HepG2 (cell line): ENCODE measurements around the gene KAT2A. TPM values are rescaled to one million over a fixed set of nuclear protein-coding genes. Genes with fewer than 3 reads are reported as not detected.
A peak's percentile ranks its signal among the peaks of the same experiment; 100 is the strongest.

Source experiments
- ATAC-seq: fragments of 200-7000 bp; cut with Tn5 transposase; 3 replicates; pipeline ENCODE4 v1.9.1; 2020; ENCODE audit warnings: mild to moderate bottlenecking, moderate library complexity
- BruUV-seq: library from RNA; stranded (reverse); fragments of 400-500 nt; replicated peaks from 2 replicates; lab custom pipeline; 2021; lab: Mats Ljungman, UMichigan
- CTCF ChIA-PET: fragments of 300-600 bp; formaldehyde crosslinking; extraction: SDS; loops from one replicate; lab custom pipeline; 2021; ENCODE audit warnings: low total read pairs, inconsistent platforms, low intra/inter-chr PET ratio; lab: Yijun Ruan, JAX
- POLR2A ChIA-PET: fragments of 350-600 bp; sonication (Branson Sonifier 250); formaldehyde crosslinking; loops from one replicate; lab custom pipeline; 2020; ENCODE audit warnings: antibody characterized with exemption, inconsistent platforms; lab: Yijun Ruan, JAX
- DNase-seq: peaks from one replicate; pipeline ENCODE4 v3.0.0-alpha.2; 2015; ENCODE audit warnings: low spot score
- FAIRE-seq: peaks from 3 replicates; lab custom pipeline; 2011; peaks lifted over from hg19 to GRCh38; lab: Jason Lieb, UNC
- H2AFZ ChIP-seq: one replicate; pipeline ENCODE4 v1.6.1; 2011; ENCODE audit warnings: low read length, inconsistent platforms
- H3K27ac ChIP-seq: fragments of 300-600 bp; 3 replicates; pipeline ENCODE4 v1.8.0; 2011; ENCODE audit warnings: mixed run types, mild to moderate bottlenecking, mixed read lengths, low read length, inconsistent platforms; ENCODE audit not compliant: insufficient read depth; ENCODE audit errors: extremely low read length
- H3K27me3 ChIP-seq, 2 experiments: fragments of 200-600 bp in 1 of 2; 2 replicates in 1 of 2; 3 replicates in 1 of 2; pipeline versions ENCODE4 v1.6.0 to v1.8.0; 2011; ENCODE audit warnings: low read length in 2 of 2, mild to moderate bottlenecking in 2 of 2, moderate library complexity in 2 of 2, inconsistent platforms in 1 of 2; ENCODE audit not compliant: insufficient read depth in 2 of 2, control insufficient read depth in 1 of 2
- H3K36me3 ChIP-seq, 2 experiments: fragments of 200-600 bp in 1 of 2; replicated peaks in 1 of 2; 2 replicates in 1 of 2; 3 replicates in 1 of 2; pipeline versions ENCODE4 v1.5.1 to v1.8.0; 2011; ENCODE audit warnings: low read length in 2 of 2, inconsistent platforms in 1 of 2; ENCODE audit not compliant: insufficient read depth in 2 of 2, control insufficient read depth in 1 of 2
- H3K4me1 ChIP-seq: 2 replicates; pipeline ENCODE4 v1.5.1; 2012; ENCODE audit warnings: low read length, inconsistent platforms; ENCODE audit not compliant: insufficient read depth
- H3K4me2 ChIP-seq: 2 replicates; pipeline ENCODE4 v1.6.0; 2011; ENCODE audit warnings: low read depth, low read length, inconsistent platforms
- H3K4me3 ChIP-seq, 3 experiments: fragments of 200-600 bp in 1 of 3; sonication (generic), shearing (Covaris generic) in 1 of 3; replicated peaks in 1 of 3; 2 replicates each; pipeline ENCODE4 v1.5.1; 2011 to 2016; ENCODE audit warnings: low read length in 3 of 3, inconsistent platforms in 2 of 3, low read depth in 2 of 3, mild to moderate bottlenecking in 2 of 3, control low read depth in 1 of 3, mixed read lengths in 1 of 3; ENCODE audit not compliant: insufficient read depth in 1 of 3
- H3K79me2 ChIP-seq: one replicate; pipeline ENCODE4 v1.6.1; 2011; ENCODE audit warnings: low read length, inconsistent platforms; ENCODE audit not compliant: insufficient read depth
- H3K9ac ChIP-seq: 2 replicates; pipeline ENCODE4 v1.6.0; 2011; ENCODE audit warnings: mild to moderate bottlenecking, low read depth, low read length, inconsistent platforms; ENCODE audit not compliant: insufficient read depth
- H3K9me3 ChIP-seq: 2 replicates; pipeline ENCODE4 v1.5.1; 2012; ENCODE audit warnings: mild to moderate bottlenecking, low read length
- H4K20me1 ChIP-seq: 2 replicates; pipeline ENCODE4 v1.6.0; 2011; ENCODE audit warnings: inconsistent platforms, mild to moderate bottlenecking, low read length, moderate library complexity; ENCODE audit not compliant: insufficient read depth
- CAMTA2 ChIP-seq: sonication (generic); formaldehyde crosslinking; IDR thresholded peaks from 2 replicates; pipeline ENCODE4 v1.4.0; 2020; ENCODE audit warnings: mild to moderate bottlenecking, missing genetic modification reagents, borderline replicate concordance
- CTCF ChIP-seq: sonication (generic); formaldehyde crosslinking; IDR thresholded peaks from 2 replicates; pipeline ENCODE4 v1.5.0; 2020; ENCODE audit warnings: mild to moderate bottlenecking, missing genetic modification reagents, moderate library complexity
- FOSL2 ChIP-seq: sonication (generic); formaldehyde crosslinking; IDR thresholded peaks from 2 replicates; pipeline ENCODE4 v1.4.0; 2020; ENCODE audit warnings: missing genetic modification reagents
- PHF21A ChIP-seq: sonication (generic); formaldehyde crosslinking; IDR thresholded peaks from 2 replicates; pipeline ENCODE4 v1.5.0; 2020; ENCODE audit warnings: mild to moderate bottlenecking, missing genetic modification reagents
- ZNF605 ChIP-seq: sonication (generic); formaldehyde crosslinking; IDR thresholded peaks from 2 replicates; pipeline ENCODE4 v1.8.0; 2022; ENCODE audit warnings: mild to moderate bottlenecking, missing genetic modification reagents
- ZNF639 ChIP-seq: conservative IDR thresholded peaks from 2 replicates; pipeline ENCODE4 v1.6.1; 2018; ENCODE audit warnings: missing genetic modification reagents
- WGBS: methylation state at CpG from one replicate; pipeline ENCODE4 v1.1.6; 2017; ENCODE audit warnings: low lambda C conversion rate; 5-methylcytosine and 5-hydroxymethylcytosine counted together
- in situ Hi-C: cut with HindIII; loops from 2 replicates; pipeline ENCODE4 v1.10.0; 2017; ENCODE audit warnings: low pct_unique_long_range_greater_than_20kb; ENCODE audit not compliant: extremely low pct_ligation_motif_present
- intact Hi-C: fragments of 100-400 bp; cut with micrococcal nuclease; formaldehyde crosslinking; loops from one replicate; pipeline ENCODE4 v1.10.0; 2022; ENCODE audit not compliant: unreplicated experiment
- polyA plus RNA-seq, 8 experiments: library from polyadenylated mRNA; depleted of rRNA in 3 of 8; stranded (reverse) in 7 of 8; unstranded in 1 of 8; fragments of >200 nt; fragmentation: Illumina TruSeq in 4 of 8; extraction: Trizol in 4 of 8; gene quantifications; 2 replicates each; pipeline versions ENCODE4 v1.2.1 to v1.2.3, GENCODE V29; 2011 to 2016; ENCODE audit warnings: low read depth in 4 of 8, missing spikeins in 1 of 8, mixed read lengths in 1 of 8; ENCODE audit not compliant: insufficient read depth in 1 of 8
- total RNA-seq, 5 experiments: library from RNA; depleted of rRNA; stranded (reverse); fragments of >200 nt; fragmentation: Illumina TruSeq; extraction: Trizol; gene quantifications; 2 replicates each; pipeline ENCODE4 v1.2.3, GENCODE V29; 2016; ENCODE audit warnings: low read depth in 1 of 5
- TF ChIP-seq, protein P1 (sequence below): sonication (generic); formaldehyde crosslinking; IDR thresholded peaks from 2 replicates; pipeline ENCODE4 v1.8.1; 2023; ENCODE audit warnings: mild to moderate bottlenecking, missing genetic modification reagents

Gene KAT2A
- total and polyA plus RNA-seq, 2 of the 13 experiments (the other 11 are each of a cell fraction or from before 2014, with no cell fraction given): 29.1 to 90.4 TPM

- Histone ChIP-seq H2AFZ (no peak overlapping the region), H3K4me3 (no peak overlapping the region; a peak in 1 of 6 replicates), H3K36me3 (no peaks in the 10 kb centered on the region), H3K27ac (no peak overlapping the region), H3K27me3 (peaks cover 2 to 29% of the 10 kb centered on the region in 2 experiments; a peak in 4 of 5 replicates), H3K9me3 (no peaks in the 10 kb centered on the region), H3K4me1 (peaks cover 48% of the 10 kb centered on the region), H3K9ac (no peak overlapping the region), H4K20me1 (no peaks in the 10 kb centered on the region), H3K79me2 (no peaks in the 10 kb centered on the region), H3K4me2 (peak overlapping the region; percentile 78)
- in situ Hi-C loops: no loop called here
- BruUV-seq: no TSS peak
- ATAC-seq (no peak), DNase-seq (no peak), FAIRE-seq (no peak)
- ChIA-PET POLR2A (interaction anchor here (0.9 to 1.2 kb wide), 2 partner anchors 20 to 40 kb away, joined by 3 to 4 read pairs; partner anchors contain the start of gene DHX58), CTCF (interaction anchor here (1.0 to 1.5 kb wide), 2 partner anchors 27 to 109 kb away, joined by 3 to 4 read pairs; partner anchors contain the start of gene ZNF385C)
- TF ChIP-seq, protein P1, sequence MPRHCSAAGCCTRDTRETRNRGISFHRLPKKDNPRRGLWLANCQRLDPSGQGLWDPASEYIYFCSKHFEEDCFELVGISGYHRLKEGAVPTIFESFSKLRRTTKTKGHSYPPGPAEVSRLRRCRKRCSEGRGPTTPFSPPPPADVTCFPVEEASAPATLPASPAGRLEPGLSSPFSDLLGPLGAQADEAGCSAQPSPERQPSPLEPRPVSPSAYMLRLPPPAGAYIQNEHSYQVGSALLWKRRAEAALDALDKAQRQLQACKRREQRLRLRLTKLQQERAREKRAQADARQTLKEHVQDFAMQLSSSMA (CRISPR knock-in tag): no peak
- TF ChIP-seq ZNF605: 0 out of 2 replicates have a peak, but pooled peaks have one; percentile 25
- intact Hi-C loops: no loop called here
- WGBS: 28% methylated on average over 3 of the region's 3 CpGs
Observed at GRCh38 chr17:42071810-42072209, 49.4 kb downstream of the KAT2A start.

- intact Hi-C loops: no loop called here
- no peaks in the 10 kb centered on the region for H3K36me3 ChIP-seq
- H3K4me2 ChIP-seq: no peak overlapping the region
- H3K9me3 ChIP-seq: no peaks in the 10 kb centered on the region
- WGBS: 41% methylated on average over 2 of the region's 3 CpGs
- peaks cover 2 to 29% of the 10 kb centered on the region in 2 experiments; a peak in 4 of 5 replicates for H3K27me3 ChIP-seq
- no peaks in the 10 kb centered on the region for H4K20me1 ChIP-seq
- no peak overlapping the region for H3K9ac ChIP-seq
- DNase-seq (no peak), ATAC-seq (no peak), FAIRE-seq (no peak)
- CTCF ChIA-PET: interaction anchor here (1.2 to 3.5 kb wide), 2 partner anchors 31 to 38 kb away, joined by 3 to 125 read pairs; partner anchors contain the start of gene ZNF385C
- no peak overlapping the region for H3K27ac ChIP-seq
- POLR2A ChIA-PET: interaction anchor here (0.6 to 1.0 kb wide), 3 partner anchors 18 to 37 kb away, joined by 3 to 4 read pairs (median 4); no protein-coding TSS in a partner anchor
- no peaks in the 10 kb centered on the region for H3K79me2 ChIP-seq
- peaks cover 28% of the 10 kb centered on the region for H3K4me1 ChIP-seq
- no peak overlapping the region for H2AFZ ChIP-seq
- no TSS peak for BruUV-seq
- in situ Hi-C loops: loop anchor here (5.0 kb wide), 1 partner anchor 33 kb away; no protein-coding TSS in a partner anchor
- no peak overlapping the region for H3K4me3 ChIP-seq
- no peak for TF ChIP-seq CAMTA2 (CRISPR knock-in tag)
- 0 out of 2 replicates have a peak, but pooled peaks have one; percentile 4 for TF ChIP-seq CTCF (CRISPR knock-in tag)
- TF ChIP-seq ZNF639 (CRISPR knock-in tag): no peak
- no peak for TF ChIP-seq FOSL2 (CRISPR knock-in tag)
- no peak for TF ChIP-seq PHF21A (CRISPR knock-in tag)
Observed at GRCh38 chr17:42068979-42069378, 52.2 kb downstream of the KAT2A start.
